Trophoblast cell (in vitro differentiated cells and primary cell): Measurements from ENCODE around the gene TPT1.
A peak's percentile ranks its signal among the peaks of the same experiment; 100 is the strongest.

Experiments used
- DNase-seq, 2 donors: peaks; one replicate each; pipeline ENCODE4 v3.0.0-alpha.2; 2016
- H2AFZ ChIP-seq: 2 replicates; pipeline ENCODE4 v1.6.1; 2013; ENCODE audit warnings: low read length, moderate library complexity, mild to moderate bottlenecking; ENCODE audit not compliant: insufficient read depth, poor library complexity
- H2AK5ac ChIP-seq: 2 replicates; pipeline ENCODE4 v1.6.1; 2013; ENCODE audit warnings: mild to moderate bottlenecking, low read length
- H2BK120ac ChIP-seq: 2 replicates; pipeline ENCODE4 v1.6.1; 2013; ENCODE audit warnings: low read length, mild to moderate bottlenecking, moderate library complexity; ENCODE audit not compliant: insufficient read depth, poor library complexity
- H2BK12ac ChIP-seq: 2 replicates; pipeline ENCODE4 v1.6.1; 2013; ENCODE audit warnings: mild to moderate bottlenecking, low read length, moderate library complexity
- H2BK5ac ChIP-seq: 2 replicates; pipeline ENCODE4 v1.6.1; 2013; ENCODE audit warnings: low read length, low read depth, moderate library complexity, mild to moderate bottlenecking; ENCODE audit not compliant: poor library complexity
- H3K14ac ChIP-seq: 2 replicates; pipeline ENCODE4 v1.6.1; 2013; ENCODE audit warnings: mild to moderate bottlenecking, low read length
- H3K18ac ChIP-seq: 2 replicates; pipeline ENCODE4 v1.6.1; 2013; ENCODE audit warnings: mild to moderate bottlenecking, low read length
- H3K23ac ChIP-seq: 2 replicates; pipeline ENCODE4 v1.6.1; 2013; ENCODE audit warnings: low read length
- H3K27ac ChIP-seq: 2 replicates; pipeline ENCODE4 v1.5.1; 2013; ENCODE audit warnings: low read depth, mild to moderate bottlenecking, inconsistent platforms, low read length, moderate library complexity
- H3K27me3 ChIP-seq: 2 replicates; pipeline ENCODE4 v1.6.1; 2013; ENCODE audit warnings: inconsistent platforms, mild to moderate bottlenecking, low read length, moderate library complexity; ENCODE audit not compliant: insufficient read depth
- H3K36me3 ChIP-seq, 2 experiments: 1 replicate in 1 of 2; 2 replicates in 1 of 2; pipeline ENCODE4 v1.6.1; 2013; ENCODE audit warnings: low read length in 2 of 2, mild to moderate bottlenecking in 2 of 2, moderate library complexity in 1 of 2; ENCODE audit not compliant: insufficient read depth in 2 of 2, control insufficient read depth in 1 of 2
- H3K4ac ChIP-seq: 2 replicates; pipeline ENCODE4 v1.6.1; 2013; ENCODE audit warnings: low read depth, mild to moderate bottlenecking, low read length, moderate library complexity
- H3K4me1 ChIP-seq, 2 experiments: 1 replicate in 1 of 2; 2 replicates in 1 of 2; pipeline ENCODE4 v1.6.1; 2013; ENCODE audit warnings: low read length in 2 of 2, mild to moderate bottlenecking in 2 of 2, moderate library complexity in 1 of 2; ENCODE audit not compliant: insufficient read depth in 2 of 2, control insufficient read depth in 1 of 2
- H3K4me2 ChIP-seq: 2 replicates; pipeline ENCODE4 v1.6.1; 2013; ENCODE audit warnings: inconsistent platforms, mild to moderate bottlenecking, low read length, moderate library complexity
- H3K4me3 ChIP-seq: 2 replicates; pipeline ENCODE4 v1.5.1; 2013; ENCODE audit warnings: mild to moderate bottlenecking, low read depth, low read length, inconsistent platforms
- H3K79me1 ChIP-seq: one replicate; pipeline ENCODE4 v1.6.1; 2013; ENCODE audit warnings: low read length
- H3K79me2 ChIP-seq: 2 replicates; pipeline ENCODE4 v1.6.1; 2013; ENCODE audit warnings: low read length, mild to moderate bottlenecking; ENCODE audit not compliant: control insufficient read depth, insufficient read depth, poor library complexity
- H3K9ac ChIP-seq: 2 replicates; pipeline ENCODE4 v1.6.1; 2013; ENCODE audit warnings: mild to moderate bottlenecking, low read length
- H3K9me3 ChIP-seq: 2 replicates; pipeline ENCODE4 v1.6.1; 2013; ENCODE audit warnings: low read depth, mild to moderate bottlenecking, control low read depth, inconsistent platforms, low read length; ENCODE audit not compliant: insufficient read depth
- H4K12ac ChIP-seq: 2 replicates; pipeline ENCODE4 v1.6.1; 2013; ENCODE audit warnings: low read depth, mild to moderate bottlenecking, low read length, moderate library complexity
- H4K8ac ChIP-seq: 2 replicates; pipeline ENCODE4 v1.6.1; 2013; ENCODE audit warnings: low read depth, mild to moderate bottlenecking, low read length, moderate library complexity
- H4K91ac ChIP-seq: one replicate; pipeline ENCODE4 v1.6.1; 2013; ENCODE audit warnings: low read depth, mild to moderate bottlenecking, low read length, moderate library complexity
- WGBS: extraction: QIAGEN DNeasy Blood & Tissue Kit; methylation state at CpG from one replicate; pipeline ENCODE4 v1.1.7; 2013; ENCODE audit warnings: missing lambda C conversion rate; ENCODE audit not compliant: insufficient read length, insufficient coverage; ENCODE audit errors: extremely low coverage; 5-methylcytosine and 5-hydroxymethylcytosine counted together

Gene TPT1

DNA sequence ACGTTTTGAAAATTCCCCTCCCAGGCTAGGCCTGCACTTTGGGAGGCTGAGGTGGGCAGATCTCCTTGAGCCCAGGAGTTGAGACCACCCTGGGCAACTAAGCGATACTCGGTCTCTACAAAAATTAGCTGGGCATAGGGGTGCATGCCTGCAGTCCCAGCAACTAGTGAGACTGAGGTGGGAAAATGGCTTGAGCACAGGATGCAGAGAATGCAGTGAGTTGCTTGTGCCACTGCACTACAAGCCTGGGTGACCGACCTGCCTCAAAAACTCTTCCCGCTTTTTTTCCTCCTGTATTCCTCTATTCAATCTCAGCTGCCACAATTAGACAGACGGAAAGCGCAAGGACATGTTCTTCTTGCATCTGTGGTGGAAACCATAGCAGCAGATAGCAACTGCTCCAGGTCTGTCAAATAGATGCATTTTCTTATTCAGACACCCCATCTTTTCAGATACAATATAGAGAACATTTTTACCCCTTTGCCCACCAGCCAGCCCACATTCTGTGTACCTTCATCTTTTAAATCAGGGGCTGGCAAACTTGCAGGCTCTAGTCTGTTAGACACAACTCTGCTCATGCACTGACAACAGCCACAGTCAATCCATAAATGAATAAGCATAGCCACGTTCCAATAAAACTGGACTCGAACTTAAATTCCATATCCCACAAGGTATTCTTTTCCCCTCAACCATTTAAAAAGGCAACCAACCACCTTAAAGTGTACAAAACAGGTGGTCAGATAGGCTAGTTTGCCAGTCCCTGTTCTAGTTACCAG, 4.8 kb downstream of the TPT1 start:
- Histone ChIP-seq H2BK120ac (no peak overlapping the region), H4K12ac (no peak overlapping the region), H3K79me1 (peaks cover 6% of the 10 kb centered on the region), H2AK5ac (no peak overlapping the region), H3K23ac (no peak overlapping the region), H2BK5ac (no peak overlapping the region), H3K4me1 (peaks cover 3 to 8% of the 10 kb centered on the region in 2 experiments), H3K36me3 (peaks cover 15 to 39% of the 10 kb centered on the region in 2 experiments), H3K27me3 (no peaks in the 10 kb centered on the region), H3K4me3 (no peak overlapping the region), H3K14ac (no peak overlapping the region), H3K9ac (no peak overlapping the region), H3K27ac (no peak overlapping the region), H2AFZ (no peak overlapping the region), H3K4ac (no peak overlapping the region), H3K18ac (no peak overlapping the region), H3K4me2 (no peak overlapping the region), H2BK12ac (no peak overlapping the region), H4K91ac (no peak overlapping the region), H3K9me3 (peaks cover 3% of the 10 kb centered on the region), H4K8ac (no peak overlapping the region), H3K79me2 (peaks cover 10% of the 10 kb centered on the region)
- WGBS, result no CpG with 5 or more reads among the region's 9 CpGs
- no peak for DNase-seq

DNA sequence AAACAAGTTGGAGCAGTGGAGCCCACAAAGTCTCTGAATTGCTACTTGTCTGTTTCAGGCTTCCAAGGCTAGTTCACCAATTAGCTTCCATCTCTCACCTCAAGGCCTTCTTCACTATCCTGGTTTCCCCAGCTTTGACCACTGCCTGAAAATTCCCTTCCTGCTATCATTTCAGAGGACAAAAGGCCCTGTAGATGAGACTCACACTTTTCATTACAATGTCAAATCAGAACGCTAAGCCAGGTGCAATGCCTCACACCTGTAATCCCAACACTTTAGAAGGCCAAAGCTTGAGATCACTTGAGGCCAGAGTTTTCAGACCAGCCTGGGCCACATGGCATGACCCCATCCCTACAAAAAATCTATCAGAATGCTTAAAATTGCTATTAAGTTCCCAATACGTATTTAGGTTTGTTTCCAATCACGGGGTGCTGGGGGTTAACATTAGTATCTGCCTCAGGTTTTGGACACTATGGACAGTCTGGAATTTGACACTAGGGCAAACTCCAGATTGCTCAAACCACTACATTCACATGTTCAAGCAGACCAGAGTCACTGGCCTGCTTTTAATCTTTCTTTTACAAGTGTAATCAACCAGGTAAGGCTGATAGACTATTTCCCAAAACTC, 5.5 kb downstream of the TPT1 start:
- Histone ChIP-seq H3K18ac (no peak overlapping the region), H3K4me2 (no peak overlapping the region), H3K4ac (no peak overlapping the region), H3K9ac (no peak overlapping the region), H3K4me1 (peaks cover 3 to 8% of the 10 kb centered on the region in 2 experiments), H3K14ac (no peak overlapping the region), H3K27ac (no peak overlapping the region), H2AK5ac (no peak overlapping the region), H3K79me1 (peaks cover 2% of the 10 kb centered on the region), H3K27me3 (no peaks in the 10 kb centered on the region), H4K8ac (no peak overlapping the region), H3K9me3 (peaks cover 3% of the 10 kb centered on the region), H4K12ac (no peak overlapping the region), H3K4me3 (no peak overlapping the region), H2BK120ac (no peak overlapping the region), H2BK12ac (no peak overlapping the region), H3K36me3 (peaks cover 15 to 39% of the 10 kb centered on the region in 2 experiments), H2BK5ac (no peak overlapping the region), H3K23ac (no peak overlapping the region), H3K79me2 (peaks cover 6% of the 10 kb centered on the region), H4K91ac (no peak overlapping the region), H2AFZ (no peak overlapping the region)
- no CpG with 5 or more reads among the region's 3 CpGs for WGBS
- no peak for DNase-seq

DNA sequence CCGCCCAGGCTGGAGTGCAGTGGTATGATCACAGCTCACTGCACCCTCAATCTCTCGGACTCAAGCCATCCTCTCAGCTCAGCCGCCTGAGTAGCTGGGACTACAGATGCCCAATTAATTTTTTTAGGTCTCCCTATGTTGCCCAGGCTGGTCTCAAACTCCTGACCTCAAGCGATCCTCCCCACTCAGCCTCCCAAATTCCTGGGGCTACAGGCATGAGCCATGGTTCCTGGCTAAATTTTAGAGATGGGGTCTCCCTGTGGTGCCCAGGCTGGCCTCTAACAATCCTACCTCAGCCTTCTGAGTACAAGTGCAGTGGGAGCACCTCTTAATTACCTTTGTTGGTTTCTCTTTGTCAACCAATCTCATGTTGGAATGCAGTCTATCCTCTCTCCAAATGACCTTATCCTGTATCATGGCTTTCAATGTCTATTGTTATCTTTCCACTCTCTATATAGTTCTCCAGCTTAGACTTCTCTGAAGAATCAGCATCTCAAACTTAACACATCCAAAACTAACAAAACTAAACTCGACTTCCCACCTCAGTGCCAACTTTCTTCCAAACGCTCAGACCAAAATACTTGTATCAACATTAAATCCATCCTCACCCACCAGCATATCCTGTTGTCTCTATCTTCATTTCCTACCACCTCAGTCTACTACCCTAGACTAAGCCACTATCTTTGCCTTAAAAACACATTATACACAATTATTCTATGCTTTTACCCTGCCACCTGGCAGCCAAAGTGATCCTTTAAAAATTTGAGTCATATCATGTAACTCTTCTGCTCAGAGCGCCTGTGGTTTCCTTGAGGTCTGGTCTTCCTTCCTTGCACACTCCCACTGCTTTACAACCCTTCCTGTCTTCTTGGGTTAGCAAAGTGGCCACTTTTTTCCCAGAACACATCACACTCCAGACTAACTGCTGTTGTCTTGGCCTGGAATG, 6.7 kb downstream of the TPT1 start:
- Histone ChIP-seq H3K18ac (no peak overlapping the region), H2AK5ac (no peak overlapping the region), H2AFZ (no peak overlapping the region), H2BK120ac (no peak overlapping the region), H3K36me3 (peaks cover 12 to 34% of the 10 kb centered on the region in 2 experiments), H3K4me2 (no peak overlapping the region), H2BK5ac (no peak overlapping the region), H3K27ac (no peak overlapping the region), H3K9ac (no peak overlapping the region), H3K9me3 (peaks cover 3% of the 10 kb centered on the region), H3K27me3 (no peaks in the 10 kb centered on the region), H2BK12ac (no peak overlapping the region), H3K23ac (no peak overlapping the region), H3K4me1 (peaks cover 3 to 8% of the 10 kb centered on the region in 2 experiments), H4K8ac (no peak overlapping the region), H3K4me3 (no peak overlapping the region), H3K14ac (no peak overlapping the region), H3K4ac (no peak overlapping the region), H4K12ac (no peak overlapping the region), H3K79me2 (no peaks in the 10 kb centered on the region), H3K79me1 (no peaks in the 10 kb centered on the region), H4K91ac (no peak overlapping the region)
- peak in 1 of 2 donors; percentile 26 for DNase-seq
- 100% methylated on average over 2 of the region's 7 CpGs for WGBS

DNA sequence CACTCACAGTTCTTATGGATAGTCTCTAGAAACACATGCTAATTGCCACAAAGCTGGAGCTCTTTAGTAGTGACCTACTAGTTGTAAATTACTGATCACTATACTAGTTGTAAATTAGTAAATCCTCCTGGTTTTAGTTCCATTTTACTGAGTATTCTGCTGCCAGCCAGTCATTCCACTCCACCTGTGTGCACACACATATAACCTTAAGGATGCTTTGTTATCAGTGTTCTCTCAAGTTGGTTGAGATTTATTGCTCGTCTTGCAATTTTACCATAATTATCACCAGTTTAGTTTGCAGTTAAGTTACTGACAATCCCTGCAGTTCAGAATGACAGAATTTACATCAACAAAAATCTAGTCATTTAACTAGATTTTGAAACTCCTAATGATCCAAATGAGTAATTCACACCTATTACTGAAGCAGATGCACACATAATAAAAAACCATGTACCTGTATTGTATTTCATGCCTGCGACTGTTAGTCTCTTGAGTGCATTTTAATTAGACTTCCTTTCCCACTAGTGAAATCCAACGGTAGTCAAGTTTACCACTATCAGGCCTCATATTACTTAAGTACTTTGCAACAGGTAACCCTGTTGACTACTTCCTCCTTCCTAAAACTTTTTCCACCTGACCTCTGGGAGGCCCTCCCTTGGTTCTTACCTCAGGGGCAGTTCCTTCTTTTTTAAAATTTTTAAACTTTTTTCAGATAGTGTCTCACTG, 7.6 kb downstream of the TPT1 start:
- H3K23ac ChIP-seq, result no peak overlapping the region
- H2AK5ac ChIP-seq, result no peak overlapping the region
- H2AFZ ChIP-seq, result no peak overlapping the region
- no CpG with 5 or more reads among the region's 3 CpGs for WGBS
- no peak overlapping the region for H4K8ac ChIP-seq
- H3K36me3 ChIP-seq, result peaks cover 12 to 30% of the 10 kb centered on the region in 2 experiments
- no peak overlapping the region for H3K4me2 ChIP-seq
- no peak overlapping the region for H2BK5ac ChIP-seq
- no peak overlapping the region for H2BK12ac ChIP-seq
- H3K4me3 ChIP-seq, result no peak overlapping the region
- H3K14ac ChIP-seq, result no peak overlapping the region
- no peak overlapping the region for H3K9ac ChIP-seq
- no peak overlapping the region for H4K91ac ChIP-seq
- H3K9me3 ChIP-seq, result peaks cover 3% of the 10 kb centered on the region
- H3K27ac ChIP-seq, result no peak overlapping the region
- peaks cover 3 to 8% of the 10 kb centered on the region in 2 experiments for H3K4me1 ChIP-seq
- no peak overlapping the region for H3K4ac ChIP-seq
- H3K79me1 ChIP-seq, result no peaks in the 10 kb centered on the region
- H2BK120ac ChIP-seq, result no peak overlapping the region
- H4K12ac ChIP-seq, result no peak overlapping the region
- H3K79me2 ChIP-seq, result no peaks in the 10 kb centered on the region
- H3K18ac ChIP-seq, result no peak overlapping the region
- no peak for DNase-seq
- H3K27me3 ChIP-seq, result no peaks in the 10 kb centered on the region
